Upper lobe of left lung (tissue), 6 donors: ENCODE data around the gene ZNF783. TPM values are rescaled to one million over a fixed set of nuclear protein-coding genes. Genes with fewer than 3 reads are reported as not detected.
"Not testable (repeated sequence)": the region's sequence is repeated elsewhere in the genome, so short reads cannot be mapped to it uniquely, and the experiment has no call there.

Experiments
- ATAC-seq, 2 donors: fragments of 200-7000 bp; cut with Tn5 transposase; one replicate each; pipeline ENCODE4 v1.9.1; 2022; ENCODE audit warnings: mild to moderate bottlenecking in 2 of 2, moderate library complexity in 2 of 2; ENCODE audit not compliant: low FRiP score in 2 of 2
- DNase-seq, 2 donors: peaks; one replicate each; pipeline ENCODE4 v3.0.0-alpha.2; 2019 to 2020
- H3K27ac ChIP-seq, 4 donors: fragments of 200-600 bp; sonication (generic); one replicate each; pipeline ENCODE4 v1.5.1; 2016 to 2019
- H3K27me3 ChIP-seq, 4 donors: fragments of 200-600 bp; sonication (generic); one replicate each; pipeline ENCODE4 v1.5.1; 2017 to 2019
- H3K36me3 ChIP-seq, 4 donors: fragments of 200-600 bp; sonication (generic); one replicate each; pipeline ENCODE4 v1.5.1; 2016 to 2019
- H3K4me1 ChIP-seq, 4 donors: fragments of 200-600 bp; sonication (generic); one replicate each; pipeline ENCODE4 v1.5.1; 2018 to 2019
- H3K4me3 ChIP-seq, 4 donors: fragments of 200-600 bp; sonication (generic); one replicate each; pipeline ENCODE4 v1.5.1; 2017 to 2019; ENCODE audit warnings: mild to moderate bottlenecking in 2 of 4, moderate library complexity in 1 of 4
- H3K9me3 ChIP-seq, 4 donors: fragments of 200-600 bp; sonication (generic); one replicate each; pipeline ENCODE4 v1.5.1; 2018 to 2019
- EP300 ChIP-seq, 4 donors: sonication (generic); formaldehyde crosslinking; IDR thresholded peaks; one replicate each; pipeline ENCODE4 v1.5.1; 2017; ENCODE audit warnings: antibody characterized with exemption in 4 of 4, control low read depth in 2 of 4
- POLR2A ChIP-seq, 4 donors: fragments of 450-650 bp; IDR thresholded peaks; one replicate each; pipeline ENCODE4 v1.5.1; 2016 to 2017; ENCODE audit warnings: antibody characterized with exemption in 4 of 4, mild to moderate bottlenecking in 2 of 4
- POLR2AphosphoS5 ChIP-seq, 2 donors: sonication (generic); formaldehyde crosslinking; IDR thresholded peaks; one replicate each; pipeline ENCODE4 v1.5.1; 2017; ENCODE audit warnings: antibody characterized with exemption in 2 of 2
- WGBS, 2 donors: methylation state at CpG; one replicate each; pipeline ENCODE4 v1.1.5; 2017 to 2018; 5-methylcytosine and 5-hydroxymethylcytosine counted together
- total RNA-seq, 6 donors: library from RNA; depleted of rRNA in 4 of 6; stranded (reverse); fragments of >200 nt in 4 of 6; gene quantifications; one replicate each; pipeline versions ENCODE4 v1.1.0 to v1.2.1, GENCODE V29; 2016 to 2021
- TF ChIP-seq, protein P1 (sequence below), 6 experiments: fragments of 450-650 bp in 4 of 6; fragments of 200-600 bp in 2 of 6; sonication (generic) in 2 of 6; IDR thresholded peaks; one replicate each; pipeline ENCODE4 v1.5.1; 2016 to 2019; ENCODE audit warnings: antibody characterized with exemption in 6 of 6
- donor health status: DM: no; HTN: no; CAD: no; lungs with moderate emphysema.
- donor health status: DM: no; HTN: yes; CAD: no; lungs with severe emphysema.

ZNF783 gene
- total RNA-seq, 6 donors from 2014 or later = 12.6 to 46.1 (median 17.5) TPM

DNA sequence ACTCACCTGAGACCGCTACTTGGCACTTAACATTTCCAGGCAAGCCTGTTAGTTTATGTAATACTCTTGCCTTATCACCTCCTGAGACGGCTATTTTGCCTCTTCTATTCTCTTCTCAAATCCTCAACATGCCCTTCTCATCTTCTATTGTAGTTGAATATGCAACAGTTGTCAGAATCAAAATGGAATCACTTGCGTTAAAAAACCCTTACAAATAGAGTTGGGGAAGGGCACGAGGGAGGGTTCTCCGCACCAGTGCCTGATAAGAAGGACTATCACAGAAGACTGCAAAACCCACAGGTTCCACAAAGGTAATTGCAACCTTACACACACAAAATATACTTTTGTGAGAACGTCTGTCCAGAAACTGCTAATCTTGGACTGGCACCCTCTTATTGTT lies 57.4 kb downstream of the ZNF783 start:
- Histone ChIP-seq H3K4me3 (no peak overlapping the region), H3K9me3 (no peaks in the 10 kb centered on the region), H3K4me1 (no peaks in the 10 kb centered on the region), H3K36me3 (no peaks in the 10 kb centered on the region), H3K27ac (no peak overlapping the region), H3K27me3 (no peaks in the 10 kb centered on the region)
- ATAC-seq = no peak
- DNase-seq = no peak
- no peak for TF ChIP-seq EP300 (IDR thresholded peaks at IDR 0.05)
- TF ChIP-seq POLR2AphosphoS5 (IDR thresholded peaks at IDR 0.05) = no peak
- TF ChIP-seq, protein P1, sequence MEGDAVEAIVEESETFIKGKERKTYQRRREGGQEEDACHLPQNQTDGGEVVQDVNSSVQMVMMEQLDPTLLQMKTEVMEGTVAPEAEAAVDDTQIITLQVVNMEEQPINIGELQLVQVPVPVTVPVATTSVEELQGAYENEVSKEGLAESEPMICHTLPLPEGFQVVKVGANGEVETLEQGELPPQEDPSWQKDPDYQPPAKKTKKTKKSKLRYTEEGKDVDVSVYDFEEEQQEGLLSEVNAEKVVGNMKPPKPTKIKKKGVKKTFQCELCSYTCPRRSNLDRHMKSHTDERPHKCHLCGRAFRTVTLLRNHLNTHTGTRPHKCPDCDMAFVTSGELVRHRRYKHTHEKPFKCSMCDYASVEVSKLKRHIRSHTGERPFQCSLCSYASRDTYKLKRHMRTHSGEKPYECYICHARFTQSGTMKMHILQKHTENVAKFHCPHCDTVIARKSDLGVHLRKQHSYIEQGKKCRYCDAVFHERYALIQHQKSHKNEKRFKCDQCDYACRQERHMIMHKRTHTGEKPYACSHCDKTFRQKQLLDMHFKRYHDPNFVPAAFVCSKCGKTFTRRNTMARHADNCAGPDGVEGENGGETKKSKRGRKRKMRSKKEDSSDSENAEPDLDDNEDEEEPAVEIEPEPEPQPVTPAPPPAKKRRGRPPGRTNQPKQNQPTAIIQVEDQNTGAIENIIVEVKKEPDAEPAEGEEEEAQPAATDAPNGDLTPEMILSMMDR (IDR thresholded peaks at IDR 0.05) = no peak
- no peak for TF ChIP-seq POLR2A (IDR thresholded peaks at IDR 0.05)
- WGBS, 2 donors = 88 to 91% methylated on average over 6 of the region's 6 CpGs

DNA sequence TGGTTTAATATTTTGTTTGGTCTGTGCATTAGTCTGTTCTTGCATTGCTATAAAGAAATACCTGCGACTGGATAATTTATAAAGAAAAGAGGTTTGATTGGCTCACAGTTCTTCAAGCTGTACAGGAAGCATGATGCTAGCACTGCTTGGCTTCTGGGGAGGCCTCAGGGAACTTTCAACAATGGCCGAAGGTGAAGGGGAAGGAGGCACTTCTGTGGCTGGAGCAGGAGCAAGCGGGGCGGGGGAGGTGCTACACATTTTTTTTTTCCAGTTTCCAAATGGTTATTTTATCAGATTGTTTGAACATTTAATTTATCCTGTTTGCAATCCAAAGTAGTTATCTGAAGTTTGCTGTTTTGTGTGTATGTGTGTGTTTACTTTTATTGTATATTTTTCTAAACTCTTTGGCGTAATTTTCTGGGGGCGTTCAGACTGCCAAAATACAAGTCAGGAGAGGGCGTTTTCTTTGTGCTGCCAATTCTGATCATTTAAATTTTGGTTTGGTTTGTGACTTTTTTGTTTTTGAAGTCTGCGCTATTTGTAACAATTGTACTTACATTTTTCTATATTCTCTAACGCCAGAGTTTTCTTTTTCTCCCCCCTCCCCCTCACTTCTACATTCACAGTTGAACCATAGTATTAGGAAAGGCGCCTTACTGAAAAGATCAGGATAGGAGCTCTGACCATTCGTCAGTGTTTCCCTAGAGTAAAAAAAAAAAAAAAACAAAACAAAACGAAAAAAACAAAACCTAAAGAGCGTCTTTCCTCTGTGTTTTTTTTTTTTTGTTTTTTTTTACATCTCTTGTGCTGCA lies 58.5 kb downstream of the ZNF783 start:
- no peaks in the 10 kb centered on the region for H3K36me3 ChIP-seq
- ATAC-seq (no peak), DNase-seq (no peak)
- no peaks in the 10 kb centered on the region for H3K27me3 ChIP-seq
- WGBS, 2 donors = 69% methylated on average over 13 of the region's 13 CpGs
- H3K4me1 ChIP-seq = no peaks in the 10 kb centered on the region
- no peaks in the 10 kb centered on the region for H3K9me3 ChIP-seq
- TF ChIP-seq POLR2AphosphoS5 (IDR thresholded peaks at IDR 0.05) (no peak), POLR2A (IDR thresholded peaks at IDR 0.05) (no peak)
- H3K27ac ChIP-seq = no peak overlapping the region
- H3K4me3 ChIP-seq = no peak overlapping the region

DNA sequence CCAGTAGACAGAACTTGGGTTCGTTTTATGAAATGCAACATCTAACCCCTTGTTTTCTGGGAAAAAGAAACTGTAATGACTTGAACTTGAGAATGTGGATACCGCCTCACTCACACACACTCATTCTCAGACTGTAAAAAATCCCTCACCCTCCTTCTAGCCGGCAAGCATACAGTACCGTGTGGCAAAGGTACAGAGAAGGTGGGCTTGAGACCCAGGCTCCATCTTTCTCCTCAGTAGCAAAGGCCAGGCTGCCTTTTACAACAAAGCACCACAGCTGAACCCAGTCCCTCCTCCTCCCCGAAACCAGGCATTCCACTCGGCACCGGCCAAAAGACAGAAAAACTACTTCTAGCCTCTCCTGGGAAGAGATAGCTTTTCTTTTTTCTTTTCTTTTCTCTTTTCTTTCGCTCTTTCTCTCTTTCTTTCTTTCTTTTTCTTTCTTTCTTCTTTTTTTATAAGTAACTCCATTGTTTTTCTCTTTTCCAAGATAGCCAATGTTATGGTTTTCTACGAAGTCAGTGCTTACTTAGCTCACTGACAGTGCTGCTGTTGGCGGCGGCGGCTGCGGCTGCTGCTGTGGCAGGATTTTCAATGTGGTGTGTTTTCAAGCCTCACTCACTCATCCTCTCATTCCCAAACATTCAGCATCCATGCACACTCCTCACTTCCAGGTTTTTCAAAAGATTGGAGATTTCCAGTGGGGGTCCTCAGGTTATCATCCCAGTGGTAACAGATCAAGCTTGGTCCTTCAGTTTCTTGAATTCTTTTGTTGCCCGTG lies 59.3 kb downstream of the ZNF783 start:
- not testable (repeated sequence) for ATAC-seq, H3K27me3 ChIP-seq, H3K4me1 ChIP-seq, H3K9me3 ChIP-seq, H3K27ac ChIP-seq, H3K36me3 ChIP-seq
- peak overlapping the region in 3 of 4 donors; percentile 18 to 39 (median 37) for H3K4me3 ChIP-seq
- DNase-seq = peak in 1 of 2 donors; percentile 76
- 55 to 62% methylated on average over 14 of the region's 14 CpGs for WGBS, 2 donors

DNA sequence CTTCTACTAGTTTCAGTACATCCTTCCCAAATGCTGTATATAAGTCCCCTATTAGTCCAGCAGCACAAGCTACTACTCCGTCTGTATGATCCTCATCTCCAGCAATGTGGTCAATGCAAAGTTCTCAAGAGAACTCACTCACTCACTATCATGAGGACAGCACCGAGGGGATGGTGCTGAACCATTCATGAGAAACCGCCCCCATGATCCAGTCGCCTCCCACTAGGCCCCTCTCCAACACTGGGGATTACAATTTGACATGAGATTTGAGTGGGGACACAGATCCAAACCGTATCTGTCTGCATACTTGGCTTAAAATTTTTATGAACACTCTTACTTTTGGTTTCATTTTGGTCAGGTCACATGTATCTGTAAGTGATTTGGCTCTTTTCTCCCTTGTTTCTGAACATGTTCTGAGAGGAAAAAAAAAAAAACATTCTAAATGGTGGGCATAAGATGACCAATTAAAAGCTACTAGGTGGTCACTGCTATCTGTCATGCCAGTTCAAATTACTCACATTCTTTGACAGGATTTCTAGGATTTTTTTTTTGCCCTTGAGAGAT lies 60.1 kb downstream of the ZNF783 start:
- H3K27ac ChIP-seq = peak overlapping the region in 1 of 4 donors; percentile 0
- H3K36me3 ChIP-seq = no peaks in the 10 kb centered on the region
- H3K27me3 ChIP-seq = no peaks in the 10 kb centered on the region
- 68 to 70% methylated on average over 5 of the region's 5 CpGs for WGBS, 2 donors
- TF ChIP-seq, protein P1 (IDR thresholded peaks at IDR 0.05) = no peak
- TF ChIP-seq EP300 (IDR thresholded peaks at IDR 0.05) (no peak), POLR2A (IDR thresholded peaks at IDR 0.05) (no peak), POLR2AphosphoS5 (IDR thresholded peaks at IDR 0.05) (no peak)
- no peaks in the 10 kb centered on the region for H3K9me3 ChIP-seq
- H3K4me1 ChIP-seq = no peaks in the 10 kb centered on the region
- DNase-seq = no peak
- peak overlapping the region in 3 of 4 donors; percentile 18 to 39 (median 37) for H3K4me3 ChIP-seq
- ATAC-seq = peak in 1 of 2 donors; percentile 26

DNA sequence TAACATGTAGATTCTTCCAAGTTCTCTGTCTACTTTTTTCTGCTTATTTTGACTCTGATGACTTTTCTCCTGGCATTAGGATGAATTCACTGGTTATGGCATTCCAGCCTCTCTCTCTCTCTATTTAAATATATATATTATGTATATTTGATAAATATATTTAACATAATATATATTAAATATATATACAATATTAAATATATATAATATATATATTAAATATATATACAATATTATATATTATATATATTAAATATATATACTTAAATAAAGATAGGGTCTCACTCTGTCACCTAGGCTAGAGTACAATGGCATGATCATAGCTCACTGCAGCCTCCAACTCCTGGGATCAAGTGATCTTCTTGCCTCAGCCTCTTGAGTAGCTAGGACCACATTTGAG lies 60.7 kb downstream of the ZNF783 start:
- TF ChIP-seq, protein P1 (IDR thresholded peaks at IDR 0.05) = no peak
- TF ChIP-seq POLR2A (IDR thresholded peaks at IDR 0.05) (no peak), EP300 (IDR thresholded peaks at IDR 0.05) (no peak), POLR2AphosphoS5 (IDR thresholded peaks at IDR 0.05) (no peak)
- peak overlapping the region in 1 of 4 donors; percentile 39 for H3K4me3 ChIP-seq
- no peaks in the 10 kb centered on the region for H3K4me1 ChIP-seq
- no peak for ATAC-seq
- no peaks in the 10 kb centered on the region for H3K27me3 ChIP-seq
- no peaks in the 10 kb centered on the region for H3K9me3 ChIP-seq
- DNase-seq = no peak
- H3K36me3 ChIP-seq = no peaks in the 10 kb centered on the region
- no peak overlapping the region for H3K27ac ChIP-seq
